Muscle of back (tissue), 11 donors: ENCODE results near the gene KRT6A. TPM values are rescaled to one million over a fixed set of nuclear protein-coding genes. Genes with fewer than 3 reads are reported as not detected.
"Not testable (repeated sequence)": the region's sequence is repeated elsewhere in the genome, so short reads cannot be mapped to it uniquely, and the experiment has no call there.

ENCODE experiments used
- DNase-seq, 3 donors: peaks; one replicate each; pipeline versions ENCODE4 v3.0.0 to v3.0.0-alpha.2; 2013
- polyA plus RNA-seq, 10 donors: library from polyadenylated mRNA; unstranded; fragments of 120-200 nt; gene quantifications; one replicate each; pipeline ENCODE4 v1.2.1, GENCODE V29; 2013; ENCODE audit not compliant: insufficient read length in 10 of 10

The KRT6A gene
- polyA plus RNA-seq, 10 donors: 0.20 to 38.7 (median 20.8) TPM; not detected in 7

DNA sequence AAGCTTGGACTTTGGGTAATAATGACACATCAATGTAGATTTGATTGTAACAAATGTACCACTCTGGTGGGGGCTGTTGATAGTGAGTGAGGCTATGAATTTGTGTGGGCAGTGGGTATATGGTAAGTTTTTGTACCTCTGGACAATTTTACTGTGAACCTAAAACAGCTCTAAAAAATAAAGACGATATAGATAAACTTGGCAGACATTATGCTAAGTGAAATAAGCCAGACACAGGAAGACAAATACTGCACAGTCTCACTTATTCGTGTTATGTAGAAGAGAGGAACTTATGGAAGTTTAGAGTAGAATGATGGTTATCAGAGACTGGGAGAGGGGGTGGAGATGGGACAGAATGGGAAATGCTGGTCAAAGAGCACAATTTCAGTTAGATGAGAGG is 28.2 kb downstream of the KRT6A start:
- no peak for DNase-seq

DNA sequence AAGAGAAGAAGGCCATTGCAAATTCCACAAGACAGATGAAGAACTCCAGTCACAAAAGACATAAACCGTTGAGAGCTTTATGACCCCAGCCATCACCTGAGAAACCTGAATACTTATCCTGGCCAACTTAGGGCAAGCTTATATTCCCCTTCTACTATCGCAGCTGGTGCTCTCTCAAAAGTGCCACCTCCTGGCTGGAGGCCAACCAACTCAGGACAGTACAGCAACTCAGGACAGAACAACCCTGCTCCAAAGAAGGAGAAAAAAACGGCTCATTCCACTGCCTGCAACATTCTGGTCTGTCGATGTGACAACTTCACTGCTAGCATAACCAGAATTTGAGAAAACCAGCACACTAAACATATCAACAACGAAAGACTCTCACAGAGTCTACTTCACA is 31.4 kb downstream of the KRT6A start:
- DNase-seq: no peak

DNA sequence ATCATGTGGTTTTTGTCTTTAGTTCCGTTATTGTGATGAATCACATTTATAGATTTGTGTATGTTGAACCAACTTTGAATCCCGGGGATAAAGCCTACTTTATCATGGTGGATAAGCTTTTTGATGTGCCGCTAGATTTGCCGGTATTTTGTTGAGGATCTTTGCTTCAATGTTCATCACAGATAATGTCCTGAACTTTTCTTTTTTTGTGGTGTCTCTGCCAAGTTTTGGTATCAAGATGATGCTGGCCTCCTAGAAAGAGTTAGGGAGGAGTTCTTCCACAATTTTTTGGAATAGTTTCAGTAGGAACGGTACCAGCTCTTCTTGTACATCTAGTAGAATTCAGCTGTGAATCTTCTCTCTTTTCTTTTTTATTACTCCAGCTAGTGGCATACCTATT is 34.2 kb downstream of the KRT6A start:
- no peak for DNase-seq

- no peak for DNase-seq
Observed at GRCh38 chr12:52455821-52456220, 37.2 kb downstream of the KRT6A start.

DNA sequence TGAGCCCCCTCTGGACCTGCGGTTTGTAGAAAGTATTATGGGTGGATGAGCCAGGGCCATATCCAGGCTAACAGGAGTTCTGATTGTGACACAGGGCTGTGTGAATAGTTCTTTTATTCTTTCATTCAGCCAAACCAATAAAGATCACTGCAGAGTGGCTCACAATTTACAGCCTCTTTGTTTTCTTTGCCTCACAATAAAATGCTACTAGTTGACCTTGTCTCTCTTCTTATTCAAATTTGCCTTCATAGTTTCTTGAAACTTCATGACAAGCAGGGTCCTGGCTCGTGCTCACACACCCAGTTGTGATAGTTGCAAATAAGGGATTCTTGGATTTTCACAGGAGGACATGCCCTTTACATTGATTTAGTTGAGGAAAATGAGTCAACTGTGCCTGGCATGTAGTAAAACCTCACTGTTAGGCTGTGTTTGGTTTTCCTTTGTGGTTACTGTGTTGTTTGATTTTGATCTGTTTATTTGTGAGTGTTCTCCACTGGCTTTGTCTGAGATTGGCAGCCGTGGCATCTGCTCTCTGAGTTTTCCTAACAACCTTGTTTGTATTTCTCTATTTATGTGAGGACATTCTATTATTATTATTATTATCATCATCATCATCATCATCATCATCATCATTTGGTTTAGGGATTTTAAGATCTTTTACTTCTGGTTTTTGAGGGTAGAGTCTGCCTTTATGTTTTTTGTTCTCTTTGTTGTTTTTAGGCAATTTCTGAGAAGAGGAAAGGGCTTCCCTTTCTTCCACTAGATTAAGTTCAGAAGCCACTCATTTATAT is 38.5 kb downstream of the KRT6A start:
- DNase-seq: no peak

DNA sequence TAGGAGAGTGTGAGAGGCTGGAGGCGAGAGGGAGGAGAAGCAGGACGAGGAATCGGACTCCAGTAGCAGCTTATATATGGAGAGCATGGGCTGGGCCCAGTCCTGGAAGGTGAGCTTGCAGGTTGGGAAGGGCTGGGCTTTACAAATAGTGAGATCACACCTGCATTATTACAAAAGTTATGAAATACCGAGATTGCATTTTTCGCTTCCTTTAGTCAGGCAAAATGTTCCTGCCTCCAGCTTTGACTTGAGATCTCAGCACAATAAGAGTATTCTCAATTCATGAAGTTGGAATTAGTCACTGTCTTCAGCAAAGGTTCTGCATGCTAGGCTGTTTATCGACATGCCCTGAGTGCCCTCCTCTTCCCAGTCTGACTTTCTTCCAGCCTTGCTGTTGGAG is 41.0 kb downstream of the KRT6A start, which contains the start of gene KRT6B:
Gene KRT6B, minus strand, starts transcription at position 46 of the 400 bp plus-strand sequence. CDS start 68 bp downstream, outside the sequence.
- DNase-seq: no peak

GRCh38 chr12:52448228-52448627 is 44.8 kb downstream of the KRT6A start:
- DNase-seq: no peak

DNA sequence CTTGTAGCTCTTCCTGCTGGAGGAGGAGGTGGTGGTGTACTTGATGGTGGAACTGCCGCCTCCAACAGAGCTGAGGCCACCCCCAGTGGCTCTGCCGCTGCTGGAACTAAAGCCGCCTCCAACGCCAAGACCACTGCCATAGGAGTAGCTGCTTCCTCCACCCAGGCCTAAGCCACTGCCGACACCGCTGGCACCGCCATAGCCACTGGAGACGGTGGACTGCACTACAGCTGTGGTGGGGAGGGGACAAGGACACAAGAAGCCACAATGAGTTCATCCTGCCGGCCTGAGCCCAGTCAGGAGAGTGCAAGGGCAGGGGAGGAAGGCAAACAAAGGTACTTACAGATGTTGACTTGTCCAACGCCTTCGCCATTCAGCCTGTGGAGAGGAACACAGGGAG is 45.9 kb downstream of the KRT6A start:
- DNase-seq: not testable (repeated sequence)

DNA sequence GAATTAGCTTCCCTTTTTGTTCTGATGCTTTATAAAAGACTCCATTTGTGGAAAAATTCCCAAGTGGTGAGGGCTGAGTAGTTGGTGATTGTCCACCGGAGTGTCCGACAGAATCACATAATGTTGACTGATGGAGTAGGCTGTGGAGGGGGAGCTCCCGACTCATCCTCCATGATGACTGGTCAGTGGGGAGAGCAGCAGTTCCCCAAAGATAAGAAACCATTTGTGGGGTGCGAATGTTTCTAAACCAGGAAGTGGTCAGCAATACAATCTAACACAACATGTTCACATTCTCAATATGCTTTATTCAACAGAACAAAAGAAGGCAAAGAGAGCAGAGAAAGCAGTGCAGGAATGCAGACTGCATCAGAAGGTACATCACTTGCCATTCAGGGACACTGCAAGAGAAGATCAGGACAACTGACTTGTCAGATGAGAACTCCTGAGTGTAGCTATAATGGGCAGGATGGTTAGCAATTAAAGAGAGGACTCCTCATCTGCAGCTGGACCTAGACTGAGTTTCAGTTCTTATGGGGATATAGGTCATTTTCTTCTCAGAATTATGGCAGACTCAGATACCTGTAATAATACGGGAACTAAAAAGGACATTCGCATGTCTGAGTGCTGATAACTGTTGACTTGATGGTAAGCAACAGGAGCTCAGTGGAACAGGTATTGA is 46.6 kb downstream of the KRT6A start:
- DNase-seq: no peak

GRCh38 chr12:52445876-52446275 is 47.2 kb downstream of the KRT6A start:
- DNase-seq: no peak

DNA sequence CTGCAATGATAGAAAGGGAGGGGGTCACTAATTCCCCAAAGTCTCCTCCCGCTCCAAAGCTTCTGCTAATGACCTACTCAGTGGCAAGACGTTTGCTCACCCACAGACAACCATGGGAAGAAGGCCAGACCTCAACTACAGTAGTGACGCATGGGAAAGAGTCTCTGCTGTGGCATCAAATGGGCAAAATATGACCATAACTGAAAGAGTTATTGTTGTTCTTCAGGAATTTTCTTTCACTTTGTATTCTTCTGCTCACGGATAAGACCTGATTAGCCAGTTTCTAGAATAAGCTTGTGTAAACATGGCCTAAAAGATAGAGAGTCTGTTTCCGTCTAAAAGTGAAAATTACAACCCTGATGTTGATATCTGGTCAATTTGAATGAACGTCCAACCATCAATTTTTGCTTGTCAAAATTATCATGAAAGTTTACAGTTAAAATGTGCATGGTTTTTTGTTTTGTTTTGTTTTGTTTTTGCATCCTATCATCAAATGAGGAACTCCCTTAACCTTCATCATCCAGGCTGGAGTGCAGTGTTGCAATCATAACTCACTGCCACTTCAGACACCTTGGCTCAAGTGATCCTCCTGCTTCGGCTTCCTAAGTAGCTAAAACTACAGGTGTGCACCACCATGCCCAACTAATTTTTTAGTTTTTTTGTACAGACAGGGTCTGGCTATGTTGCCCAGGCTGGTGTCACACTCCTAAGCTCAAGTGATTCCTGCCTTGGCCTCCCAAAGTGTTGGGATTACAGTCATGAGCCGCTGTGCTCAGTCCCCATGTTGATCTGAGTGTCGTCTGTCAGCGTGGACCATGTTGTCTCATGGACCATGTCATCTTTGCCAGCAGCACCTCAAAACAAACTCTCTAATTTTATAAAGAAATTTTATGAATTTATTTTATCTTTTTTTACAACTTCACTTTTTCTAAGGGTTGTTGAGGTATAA is 48.1 kb downstream of the KRT6A start:
- DNase-seq: no peak

DNA sequence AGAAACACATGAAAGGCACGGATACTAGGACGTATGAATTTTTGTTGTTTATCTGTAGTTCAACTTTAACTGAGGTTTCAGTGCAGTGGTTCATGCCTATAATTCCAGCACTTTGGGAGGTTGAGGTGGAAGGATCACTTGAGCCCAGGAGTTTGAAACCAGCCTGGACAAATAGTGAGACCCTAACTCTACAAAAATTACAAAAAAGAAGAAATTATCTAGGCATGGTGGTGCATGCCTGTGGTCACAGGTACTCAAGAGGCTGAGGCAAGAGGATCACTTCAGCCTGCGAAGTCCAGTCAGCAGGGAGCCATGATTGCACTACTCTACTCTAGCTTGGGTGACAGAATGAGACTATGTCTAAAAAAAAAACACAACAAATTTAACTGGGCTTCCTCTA is 49.1 kb downstream of the KRT6A start:
- DNase-seq: no peak

DNA sequence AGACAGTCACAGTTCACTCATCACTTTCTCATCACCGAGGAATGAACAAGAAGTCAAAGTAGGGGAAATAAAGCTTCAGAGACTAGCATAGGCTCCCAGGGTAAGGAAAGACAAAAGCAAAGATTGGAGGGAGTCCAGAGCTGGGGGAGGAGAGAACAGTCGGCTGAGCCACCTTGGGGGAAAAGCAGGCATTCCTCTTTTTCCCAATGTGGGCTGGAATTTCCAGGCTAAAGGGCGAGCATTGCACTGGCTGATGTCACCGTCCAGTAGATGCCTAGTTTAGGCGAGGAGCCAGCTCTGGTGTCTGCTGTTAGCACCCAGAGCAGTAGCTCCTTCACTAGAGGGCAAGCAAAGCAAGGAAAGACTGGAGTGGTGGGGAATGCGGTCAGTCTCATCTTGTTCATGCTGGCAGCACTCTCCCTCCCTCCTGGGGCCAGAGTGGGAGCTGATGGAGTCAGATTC is 50.4 kb downstream of the KRT6A start:
- peak in 2 of 3 donors; percentile 8 to 83 for DNase-seq

DNA sequence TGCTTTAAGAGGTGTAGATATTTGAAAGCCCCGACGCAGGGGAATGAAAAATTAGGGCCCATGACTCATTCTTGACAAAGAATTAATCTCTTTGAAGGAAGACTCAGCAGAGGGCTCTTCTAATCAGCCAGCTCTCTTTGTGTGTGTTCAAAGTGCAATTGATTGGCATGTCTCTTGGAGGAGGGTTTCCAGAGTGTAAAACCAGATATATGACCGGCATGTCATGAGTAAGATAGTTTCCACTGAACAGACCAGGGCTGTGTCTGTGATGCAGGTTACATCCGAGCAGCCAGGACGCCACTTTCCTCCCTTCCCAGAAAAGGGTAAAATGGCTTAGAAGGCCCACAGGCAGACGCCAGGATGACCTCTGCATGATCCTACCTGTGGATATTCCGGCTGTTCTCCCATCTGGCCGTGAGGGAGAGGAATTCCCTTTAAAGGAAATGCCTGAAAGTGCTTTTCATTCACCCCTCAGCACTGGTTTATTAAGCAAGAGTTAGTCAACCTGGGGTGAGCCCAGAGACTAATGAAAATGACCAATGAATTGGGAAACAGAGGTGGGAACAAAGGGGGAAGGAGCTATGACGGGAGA is 51.6 kb downstream of the KRT6A start:
- DNase-seq: no peak

DNA sequence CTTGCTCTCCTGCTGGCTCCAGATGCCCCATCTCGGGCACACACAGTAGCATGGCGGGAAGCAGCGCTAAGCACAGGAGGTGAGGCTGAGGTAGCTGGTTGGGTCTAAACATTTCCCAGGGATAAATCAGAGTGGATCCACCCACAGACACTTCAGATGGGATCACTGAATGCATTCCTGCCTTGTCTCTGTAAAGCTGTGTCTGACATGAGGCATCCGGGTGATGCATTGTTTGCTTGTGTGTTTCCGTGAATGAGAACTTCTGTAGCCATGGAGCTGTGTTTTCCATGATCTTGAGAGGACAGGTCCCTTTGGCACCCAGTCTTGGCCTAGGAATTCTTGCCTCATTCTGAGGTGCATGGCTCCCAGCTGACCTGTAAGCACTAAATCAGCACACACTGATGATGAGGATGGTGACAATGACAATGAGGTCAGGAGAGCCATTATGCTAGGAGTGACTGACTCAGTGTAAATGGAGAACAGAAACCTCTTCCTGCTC is 52.2 kb downstream of the KRT6A start:
- peak in 1 of 3 donors; percentile 47 for DNase-seq

GRCh38 chr12:52439845-52440244 is 53.2 kb downstream of the KRT6A start:
- DNase-seq: no peak

- no peak for DNase-seq
Observed at GRCh38 chr12:52439420-52439819, 53.6 kb downstream of the KRT6A start.

DNA sequence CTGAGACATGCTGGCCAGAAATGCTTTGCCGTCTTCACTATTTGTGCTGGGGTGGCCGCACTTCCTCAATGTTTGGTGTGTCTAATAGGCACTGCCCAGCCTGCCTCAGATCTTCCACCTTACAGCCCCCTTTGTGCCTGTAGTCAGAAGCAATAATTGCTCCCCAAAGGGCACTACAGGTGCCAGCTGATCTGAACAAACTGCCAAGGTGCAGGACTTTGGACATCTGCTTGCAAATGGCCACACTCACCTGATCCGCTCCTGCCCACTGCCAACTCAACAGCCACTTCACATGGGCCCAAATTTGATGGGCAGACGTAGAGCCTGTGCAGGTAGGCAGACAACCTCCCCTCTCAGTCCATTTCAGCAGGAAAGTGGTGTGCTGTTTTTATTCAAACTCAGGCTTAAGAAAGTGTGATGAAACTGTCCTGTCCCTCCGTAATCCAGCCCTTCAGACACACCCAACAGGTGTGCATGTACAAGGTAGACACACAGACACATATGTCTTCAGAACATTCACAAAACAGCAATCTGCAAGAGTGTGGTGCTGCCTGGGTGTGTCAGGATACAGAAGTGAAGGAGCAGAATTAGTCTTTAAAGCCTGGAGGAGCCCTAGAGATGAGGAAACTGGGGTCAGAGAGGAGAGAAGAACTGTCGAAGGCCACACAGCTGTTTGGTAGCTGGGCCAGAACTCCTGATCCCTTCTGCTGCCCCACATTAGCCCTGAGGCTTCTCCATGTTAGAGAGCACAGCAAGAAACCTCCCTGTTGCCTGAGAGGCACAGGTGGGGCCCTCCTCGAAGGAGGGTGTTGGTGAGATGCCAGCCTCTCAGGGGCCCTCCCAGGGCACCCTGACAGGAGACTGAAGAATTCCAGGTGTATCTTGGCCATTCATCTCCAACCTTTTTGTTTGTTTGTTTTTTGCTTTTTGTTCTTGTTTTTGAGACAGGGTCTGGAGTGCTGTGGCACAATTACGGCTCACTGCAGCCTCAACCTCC is 54.5 kb downstream of the KRT6A start:
- DNase-seq: no peak

DNA sequence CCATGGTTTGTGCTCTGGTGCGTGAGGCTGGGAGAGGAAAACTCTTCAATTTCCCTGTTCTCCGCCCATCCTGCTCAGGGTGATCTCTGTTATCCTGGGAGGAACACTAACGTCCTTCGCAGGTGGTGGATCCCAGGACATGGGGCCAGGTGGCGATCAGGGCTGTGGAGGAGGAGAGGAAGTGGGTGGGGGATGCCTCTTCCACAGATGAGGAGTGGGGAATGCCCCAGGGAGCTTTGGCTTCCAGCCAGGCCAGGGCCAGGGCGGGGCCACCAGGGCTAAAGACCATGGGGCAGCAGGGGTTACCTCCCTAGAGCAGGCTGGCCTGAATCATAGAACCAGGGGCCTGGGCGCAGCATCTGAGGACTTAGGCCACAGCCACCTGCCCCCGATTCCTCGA is 55.5 kb downstream of the KRT6A start:
- no peak for DNase-seq
